ENCODE measurements around the gene PTPN4.

- TF ChIP-seq POLR2A (IDR thresholded peaks at IDR 0.05), result no peak
- no peak for TF ChIP-seq CTCF (IDR thresholded peaks at IDR 0.05)
Observed at GRCh38 chr2:119735565-119735964, 24.2 kb upstream of the PTPN4 start.

Data from testis (tissue), 2 donors.